Adrenal gland (tissue), 12 donors: Measurements from ENCODE around the gene AMZ1. TPM values are rescaled to one million over a fixed set of nuclear protein-coding genes. Genes with fewer than 3 reads are reported as not detected.
"Not testable (repeated sequence)": the region's sequence is repeated elsewhere in the genome, so short reads cannot be mapped to it uniquely, and the experiment has no call there.

Experiments used
- DNase-seq, 7 donors: peaks; one replicate each; pipeline ENCODE4 v3.0.0-alpha.2; 2019 to 2020
- H3K27ac ChIP-seq, 5 donors: fragments of 200-600 bp; sonication (generic) in 4 of 5; 1 replicate in 3 of 5; 2 replicates in 2 of 5; pipeline versions ENCODE4 v1.5.1 to v1.8.0; 2016 to 2020; ENCODE audit warnings: mild to moderate bottlenecking in 1 of 5
- H3K27me3 ChIP-seq: fragments of 200-600 bp; 2 replicates; pipeline ENCODE4 v1.8.0; 2021
- H3K36me3 ChIP-seq, 2 donors: fragments of 200-600 bp; replicated peaks in 1 of 2; 1 replicate in 1 of 2; 2 replicates in 1 of 2; pipeline versions ENCODE4 v1.5.1 to v1.8.0; 2018 to 2022
- H3K4me1 ChIP-seq, 2 donors: fragments of 200-600 bp; replicated peaks in 1 of 2; 1 replicate in 1 of 2; 2 replicates in 1 of 2; pipeline versions ENCODE4 v1.5.1 to v1.8.0; 2018 to 2021
- H3K4me3 ChIP-seq, 4 donors: fragments of 200-600 bp; sonication (generic) in 3 of 4; one replicate each; pipeline ENCODE4 v1.5.1; 2016 to 2018
- H3K9me3 ChIP-seq, 3 donors: fragments of 200-600 bp; sonication (generic) in 1 of 3; replicated peaks in 1 of 3; 1 replicate in 2 of 3; 2 replicates in 1 of 3; pipeline versions ENCODE4 v1.5.1 to v1.8.0; 2016 to 2021
- POLR2A ChIP-seq, 2 donors: fragments of 450-650 bp; IDR thresholded peaks; one replicate each; pipeline ENCODE4 v1.6.1; 2017; ENCODE audit warnings: antibody characterized with exemption in 2 of 2, mild to moderate bottlenecking in 2 of 2, moderate library complexity in 1 of 2
- WGBS, 4 donors: extraction: QIAGEN DNeasy Blood & Tissue Kit in 2 of 4; methylation state at CpG; one replicate each; pipeline versions ENCODE4 v1.1.5 to v1.1.7; 2013 to 2017; 5-methylcytosine and 5-hydroxymethylcytosine counted together
- intact Hi-C, 2 donors: fragments of 100-400 bp; cut with DNase I; formaldehyde crosslinking; loops; one replicate each; pipeline versions ENCODE4 v1.14.1 to v1.15.0; 2022 to 2023
- polyA plus RNA-seq, 3 donors: library from polyadenylated mRNA; stranded (reverse); fragments of 200-250 nt in 2 of 3; fragments of 350-450 nt in 1 of 3; fragmentation: Illumina TruSeq in 1 of 3; extraction: RNeasy Lipid Tissue Mini Kit (QIAGEN cat#74804) in 1 of 3; gene quantifications; one replicate each; pipeline ENCODE4 v1.2.3, GENCODE V29; 2013 to 2014
- total RNA-seq, 9 donors: library from RNA; depleted of rRNA in 4 of 9; stranded (reverse); fragments of >200 nt in 4 of 9; fragments of 120-200 nt in 1 of 9; fragmentation: NEBNext Ultra II Directional in 1 of 9; extraction: Animal tissue kit (Norgen Biotek cat#: 25700) in 1 of 9; gene quantifications; one replicate each; pipeline versions ENCODE4 v1.1.0 to v1.2.4, GENCODE V29; 2013 to 2023
- TF ChIP-seq, protein P1 (sequence below), 6 experiments: fragments of 450-650 bp in 4 of 6; fragments of 200-600 bp in 2 of 6; sonication (generic) in 1 of 6; IDR thresholded peaks; 1 replicate in 5 of 6; 2 replicates in 1 of 6; pipeline versions ENCODE4 v1.5.1 to v1.8.0; 2016 to 2021; ENCODE audit warnings: antibody characterized with exemption in 6 of 6, mild to moderate bottlenecking in 2 of 6, moderate library complexity in 1 of 6
- donor health status: healthy with polysubstance abuse.
- donor health status: Bipolar disorder and iron deficiency.
- donor health status: DM: yes; HTN: yes; CAD: no.
- donor health status: DM: no; HTN: no; CAD: no.
- donor health status: DM: no; HTN: no; CAD: no.
- donor health status: DM: yes; HTN: yes; CAD: no.

AMZ1 gene
- total and polyA plus RNA-seq, 12 donors, result 0.06 to 0.36 (median 0.11) TPM; not detected in 6

DNA sequence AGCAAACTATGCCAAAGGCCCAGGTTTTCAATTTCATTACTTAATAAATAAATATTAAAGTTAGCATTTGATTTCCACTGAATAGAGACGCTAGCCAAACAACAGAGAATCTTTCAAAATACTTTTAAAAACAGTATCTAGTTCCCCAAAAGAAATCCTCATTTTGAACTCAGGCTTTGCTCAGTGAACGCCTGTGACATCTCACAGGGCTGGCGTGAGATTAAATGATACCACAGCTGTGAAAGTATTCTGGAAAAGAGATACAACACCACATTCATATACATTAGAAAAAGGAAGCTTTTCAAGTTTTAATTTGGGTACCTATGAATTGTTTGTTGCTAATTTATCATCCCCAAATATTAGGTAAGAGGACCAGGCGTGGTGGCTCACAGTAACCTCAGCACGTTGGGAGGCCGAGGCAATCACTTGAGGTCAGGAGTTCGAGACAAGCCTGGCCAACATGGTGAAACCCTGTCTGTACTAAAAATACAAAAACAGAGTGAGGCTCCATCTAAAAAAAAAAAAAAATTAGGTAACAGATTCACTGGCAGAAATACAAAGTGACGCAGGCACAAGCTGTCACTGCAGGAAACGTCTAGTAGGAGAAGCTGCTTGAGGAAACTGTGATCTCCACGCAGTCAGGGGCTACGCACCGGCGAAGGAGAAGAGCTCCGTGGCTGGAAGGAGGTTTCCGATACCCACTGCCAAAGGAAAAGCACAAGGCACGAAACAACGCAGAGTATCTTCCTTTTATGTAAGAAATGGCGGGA, 50.0 kb downstream of the AMZ1 start:
- H3K9me3 ChIP-seq, result no peaks in the 10 kb centered on the region
- no peak overlapping the region for H3K4me3 ChIP-seq
- intact Hi-C loops, result loop anchor here in 1 of 2 donors (10.0 kb wide), 1 partner anchor 57 kb away; no protein-coding TSS in a partner anchor
- peak; percentile 23 to 29 for TF ChIP-seq POLR2A (IDR thresholded peaks at IDR 0.05)
- TF ChIP-seq, protein P1, sequence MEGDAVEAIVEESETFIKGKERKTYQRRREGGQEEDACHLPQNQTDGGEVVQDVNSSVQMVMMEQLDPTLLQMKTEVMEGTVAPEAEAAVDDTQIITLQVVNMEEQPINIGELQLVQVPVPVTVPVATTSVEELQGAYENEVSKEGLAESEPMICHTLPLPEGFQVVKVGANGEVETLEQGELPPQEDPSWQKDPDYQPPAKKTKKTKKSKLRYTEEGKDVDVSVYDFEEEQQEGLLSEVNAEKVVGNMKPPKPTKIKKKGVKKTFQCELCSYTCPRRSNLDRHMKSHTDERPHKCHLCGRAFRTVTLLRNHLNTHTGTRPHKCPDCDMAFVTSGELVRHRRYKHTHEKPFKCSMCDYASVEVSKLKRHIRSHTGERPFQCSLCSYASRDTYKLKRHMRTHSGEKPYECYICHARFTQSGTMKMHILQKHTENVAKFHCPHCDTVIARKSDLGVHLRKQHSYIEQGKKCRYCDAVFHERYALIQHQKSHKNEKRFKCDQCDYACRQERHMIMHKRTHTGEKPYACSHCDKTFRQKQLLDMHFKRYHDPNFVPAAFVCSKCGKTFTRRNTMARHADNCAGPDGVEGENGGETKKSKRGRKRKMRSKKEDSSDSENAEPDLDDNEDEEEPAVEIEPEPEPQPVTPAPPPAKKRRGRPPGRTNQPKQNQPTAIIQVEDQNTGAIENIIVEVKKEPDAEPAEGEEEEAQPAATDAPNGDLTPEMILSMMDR (IDR thresholded peaks at IDR 0.05), result no peak
- peaks cover 0 to 35% of the 10 kb centered on the region in 2 donors for H3K4me1 ChIP-seq
- DNase-seq, result peak in 6 of 7 donors; percentile 42 to 79 (median 58)
- no peaks in the 10 kb centered on the region for H3K27me3 ChIP-seq
- WGBS, 4 donors, result 49 to 67% (median 60%) methylated on average over 18 of the region's 18 CpGs
- peak overlapping the region in 3 of 5 donors; percentile 19 to 45 (median 42) for H3K27ac ChIP-seq
- H3K36me3 ChIP-seq, result no peaks in the 10 kb centered on the region

DNA sequence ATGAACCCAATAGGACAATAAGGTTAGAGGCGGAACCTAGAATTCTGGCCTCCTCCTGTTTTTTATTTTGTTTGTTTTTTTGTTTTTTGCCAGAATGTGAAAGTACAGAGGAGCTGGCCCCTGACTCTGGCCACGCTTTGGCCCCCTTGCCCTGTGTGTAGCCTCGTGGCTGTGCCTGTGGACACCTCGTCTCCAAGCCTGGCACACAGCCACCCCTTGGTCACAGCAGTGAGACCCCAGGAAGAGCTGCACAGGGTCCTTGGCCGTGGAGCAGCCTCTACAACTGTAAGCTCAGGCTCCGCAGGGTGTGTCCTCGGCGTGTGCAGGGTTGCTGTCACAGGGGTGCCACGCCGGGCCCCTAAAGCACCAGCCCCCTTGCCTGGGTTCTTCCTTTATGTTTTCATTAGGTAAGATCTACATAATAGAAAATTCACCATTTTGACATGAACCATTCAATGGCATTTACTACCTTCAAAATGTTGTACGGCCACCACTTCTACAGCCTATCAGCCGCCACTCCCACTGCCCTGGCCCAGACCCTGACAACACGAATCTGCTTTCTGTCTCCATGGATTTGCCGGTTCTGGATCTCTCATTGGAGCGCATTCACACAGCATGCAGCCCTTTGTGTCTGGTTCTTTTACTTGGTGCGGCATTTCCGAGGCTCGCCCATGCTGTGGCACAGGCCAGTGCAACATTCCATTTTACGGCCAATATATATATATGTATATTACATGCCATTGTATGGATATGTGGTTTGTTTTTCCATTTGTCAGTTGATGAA, 51.0 kb downstream of the AMZ1 start:
- H3K36me3 ChIP-seq, result no peaks in the 10 kb centered on the region
- intact Hi-C loops, result loop anchor here in 1 of 2 donors (10.0 kb wide), 1 partner anchor 56 kb away; no protein-coding TSS in a partner anchor
- H3K9me3 ChIP-seq, result no peaks in the 10 kb centered on the region
- 93 to 96% (median 95%) methylated on average over 19 of the region's 19 CpGs for WGBS, 4 donors
- TF ChIP-seq POLR2A (IDR thresholded peaks at IDR 0.05), result no peak
- peak in 3 of 7 donors; percentile 0 to 53 (median 22) for DNase-seq
- H3K27me3 ChIP-seq, result no peaks in the 10 kb centered on the region
- H3K4me3 ChIP-seq, result no peak overlapping the region
- H3K4me1 ChIP-seq, result peaks cover 0 to 29% of the 10 kb centered on the region in 2 donors
- peak overlapping the region in 1 of 5 donors; percentile 45 for H3K27ac ChIP-seq

DNA sequence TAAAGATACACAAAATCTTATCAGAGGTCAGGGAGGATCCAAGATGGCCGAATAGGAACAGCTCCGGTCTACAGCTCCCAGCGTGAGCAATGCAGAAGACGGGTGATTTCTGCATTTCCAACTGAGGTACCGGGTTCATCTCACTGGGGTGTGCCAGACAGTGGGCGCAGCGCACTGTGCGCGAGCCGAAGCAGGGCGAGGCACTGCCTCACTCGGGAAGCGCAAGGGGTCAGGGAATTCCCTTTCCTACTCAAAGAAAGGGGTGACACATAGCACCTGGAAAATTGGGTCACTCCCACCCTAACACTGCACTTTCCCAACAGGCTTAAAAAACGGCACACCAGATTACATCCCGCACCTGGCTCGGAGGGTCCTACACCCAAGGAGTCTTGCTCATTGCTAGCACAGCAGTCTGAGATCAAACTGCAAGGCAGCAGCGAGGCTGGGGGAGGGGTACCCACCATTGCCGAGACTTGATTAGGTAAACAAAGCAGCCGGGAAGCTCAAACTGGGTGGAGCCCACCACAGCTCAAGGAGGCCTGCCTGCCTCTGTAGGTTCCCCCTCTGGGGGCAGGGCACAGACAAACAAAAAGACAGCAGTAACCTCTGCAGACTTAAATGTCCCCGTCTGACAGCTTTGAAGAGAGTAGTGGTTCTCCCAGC, 55.7 kb downstream of the AMZ1 start:
- H3K4me3 ChIP-seq, H3K9me3 ChIP-seq, intact Hi-C loops, H3K4me1 ChIP-seq, H3K27ac ChIP-seq, H3K36me3 ChIP-seq, H3K27me3 ChIP-seq: not testable (repeated sequence)
- DNase-seq, result peak in 3 of 7 donors; percentile 0 to 49 (median 18)
- WGBS, 4 donors, result 91 to 98% (median 95%) methylated on average over 14 to 20 of the region's 20 CpGs

DNA sequence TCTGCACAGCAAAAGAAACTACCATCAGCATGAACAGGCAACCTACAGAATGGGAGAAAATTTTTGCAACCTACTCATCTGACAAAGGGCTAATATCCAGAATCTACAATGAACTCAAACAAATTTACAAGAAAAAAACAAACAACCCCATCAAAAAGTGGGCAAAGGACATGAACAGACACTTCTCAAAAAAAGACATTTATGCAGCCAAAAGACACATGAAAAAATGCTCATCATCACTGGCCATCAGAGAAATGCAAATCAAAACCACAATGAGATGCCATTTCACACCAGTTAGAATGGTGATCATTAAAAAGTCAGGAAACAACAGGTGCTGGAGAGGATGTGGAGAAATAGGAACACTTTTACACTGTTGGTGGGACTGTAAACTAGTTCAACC, 60.7 kb downstream of the AMZ1 start:
- DNase-seq, H3K27ac ChIP-seq, H3K4me3 ChIP-seq, H3K36me3 ChIP-seq, intact Hi-C loops, H3K27me3 ChIP-seq, H3K9me3 ChIP-seq: not testable (repeated sequence)
- H3K4me1 ChIP-seq, result peaks cover 0 to 21% of the 10 kb centered on the region in 2 donors

DNA sequence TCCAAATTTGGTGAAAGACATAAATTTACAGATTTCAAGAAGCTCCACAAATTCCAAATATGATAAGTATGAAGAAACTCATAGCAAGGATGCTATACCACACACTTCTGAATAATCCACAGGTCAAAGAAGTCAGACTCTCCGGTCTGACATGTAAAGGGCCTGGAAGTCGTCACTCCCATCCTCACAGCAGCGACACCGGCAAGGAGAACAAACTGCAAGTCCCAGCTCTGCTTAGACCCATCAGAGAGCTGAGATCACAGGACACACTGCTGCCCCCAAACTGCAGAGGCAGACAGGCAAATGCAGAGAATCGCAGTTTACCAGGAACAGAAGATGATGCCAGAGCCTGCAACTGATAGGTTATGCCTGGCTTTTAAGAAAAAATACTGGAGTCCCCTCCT, 62.0 kb downstream of the AMZ1 start:
- intact Hi-C loops, result loop anchor here in 1 of 2 donors (10.0 kb wide), 1 partner anchor 85 kb away; no protein-coding TSS in a partner anchor
- H3K4me3 ChIP-seq, result no peak overlapping the region
- peak overlapping the region in 2 of 5 donors; percentile 17 to 76 for H3K27ac ChIP-seq
- peak in 1 of 7 donors; percentile 42 for DNase-seq
- H3K9me3 ChIP-seq, result no peaks in the 10 kb centered on the region
- H3K27me3 ChIP-seq, result no peaks in the 10 kb centered on the region
- no peak for TF ChIP-seq POLR2A (IDR thresholded peaks at IDR 0.05)
- H3K4me1 ChIP-seq, result peaks cover 0 to 21% of the 10 kb centered on the region in 2 donors
- 93 to 98% (median 95%) methylated on average over 5 of the region's 5 CpGs for WGBS, 4 donors
- no peaks in the 10 kb centered on the region for H3K36me3 ChIP-seq
